ENCODE data around the gene AKIRIN1. TPM values are rescaled to one million over a fixed set of nuclear protein-coding genes. Genes with fewer than 3 reads are reported as not detected.

Gene AKIRIN1
- total RNA-seq, 4 donors from 2014 or later, result 18.9 to 39.6 (median 33.8) TPM

GRCh38 chr1:38992412-38993111 is 1.5 kb downstream of the AKIRIN1 start:
- Histone ChIP-seq H3K27me3 (no peaks in the 10 kb centered on the region), H3K36me3 (peaks cover 0 to 15% (median 0%) of the 10 kb centered on the region in 3 donors), H3K9me3 (no peaks in the 10 kb centered on the region), H3K4me3 (peak overlapping the region; percentile 73 to 100 (median 98)), H3K27ac (peak overlapping the region; percentile 87 to 99 (median 97)), H3K4me1 (peaks cover 0 to 38% (median 2%) of the 10 kb centered on the region in 4 donors)
- TF ChIP-seq POLR2A (IDR thresholded peaks at IDR 0.05) (no peak), CTCF (IDR thresholded peaks at IDR 0.05) (no peak)
- DNase-seq, result no peak

GRCh38 chr1:38994196-38994595 is 3.1 kb downstream of the AKIRIN1 start:
- peaks cover 0 to 42% (median 2%) of the 10 kb centered on the region in 4 donors for H3K4me1 ChIP-seq
- TF ChIP-seq CTCF (IDR thresholded peaks at IDR 0.05) (no peak), POLR2A (IDR thresholded peaks at IDR 0.05) (no peak)
- peaks cover 0 to 32% (median 0%) of the 10 kb centered on the region in 3 donors for H3K36me3 ChIP-seq
- no peak overlapping the region for H3K4me3 ChIP-seq
- H3K9me3 ChIP-seq, result no peaks in the 10 kb centered on the region
- no peak overlapping the region for H3K27ac ChIP-seq
- no peaks in the 10 kb centered on the region for H3K27me3 ChIP-seq
- DNase-seq, result no peak

- TF ChIP-seq CTCF (IDR thresholded peaks at IDR 0.05) (no peak), POLR2A (IDR thresholded peaks at IDR 0.05) (no peak)
- Histone ChIP-seq H3K27me3 (no peaks in the 10 kb centered on the region), H3K4me1 (peaks cover 0 to 35% (median 2%) of the 10 kb centered on the region in 4 donors), H3K36me3 (peaks cover 0 to 60% (median 0%) of the 10 kb centered on the region in 3 donors), H3K4me3 (no peak overlapping the region), H3K9me3 (no peaks in the 10 kb centered on the region), H3K27ac (no peak overlapping the region)
- DNase-seq, result no peak
These were observed 6.2 kb downstream of the AKIRIN1 start for GRCh38 chr1:38997034-38997900.

- H3K27me3 ChIP-seq, result no peaks in the 10 kb centered on the region
- no peaks in the 10 kb centered on the region for H3K9me3 ChIP-seq
- no peak overlapping the region for H3K4me3 ChIP-seq
- no peak for TF ChIP-seq CTCF (IDR thresholded peaks at IDR 0.05)
- no peak for TF ChIP-seq POLR2A (IDR thresholded peaks at IDR 0.05)
- no peak overlapping the region for H3K27ac ChIP-seq
- H3K4me1 ChIP-seq, result peaks cover 0 to 30% (median 0%) of the 10 kb centered on the region in 4 donors
- DNase-seq, result no peak
- peaks cover 0 to 66% (median 0%) of the 10 kb centered on the region in 3 donors for H3K36me3 ChIP-seq
These were observed 6.8 kb downstream of the AKIRIN1 start for GRCh38 chr1:38997901-38998190.

- no peak for DNase-seq
- TF ChIP-seq POLR2A (IDR thresholded peaks at IDR 0.05), result no peak
- TF ChIP-seq CTCF (IDR thresholded peaks at IDR 0.05), result no peak
- Histone ChIP-seq H3K27me3 (no peaks in the 10 kb centered on the region), H3K4me3 (no peak overlapping the region), H3K27ac (no peak overlapping the region), H3K36me3 (peaks cover 0 to 92% (median 0%) of the 10 kb centered on the region in 3 donors), H3K9me3 (no peaks in the 10 kb centered on the region), H3K4me1 (peaks cover 0 to 10% (median 0%) of the 10 kb centered on the region in 4 donors)
These were observed 10.7 kb downstream of the AKIRIN1 start for GRCh38 chr1:39001516-39002421.
